ENCODE data around the gene ATXN7L1. TPM values are rescaled to one million over a fixed set of nuclear protein-coding genes. Genes with fewer than 3 reads are reported as not detected.
A peak's percentile ranks its signal among the peaks of the same experiment; 100 is the strongest.

Gene ATXN7L1
- total RNA-seq, 6 experiments from 2014 or later: 7.1 to 15.7 (median 11.0) TPM

GRCh38 chr7:105776068-105776790 is 100.2 kb downstream of the ATXN7L1 start:
- TF ChIP-seq CTCF (IDR thresholded peaks at IDR 0.05) (no peak), POLR2A (IDR thresholded peaks at IDR 0.05) (no peak)
- Histone ChIP-seq H3K27ac (no peak overlapping the region), H3K36me3 (no peaks in the 10 kb centered on the region), H3K4me1 (peaks cover 0 to 14% (median 0%) of the 10 kb centered on the region in 4 donors), H3K27me3 (no peaks in the 10 kb centered on the region), H3K9me3 (no peaks in the 10 kb centered on the region), H3K4me3 (no peak overlapping the region)
- WGBS (ENCODE audit: insufficient coverage, low coverage, low lambda C conversion rate, missing lambda C conversion rate): 83% methylated on average over 2 of the region's 6 CpGs
- no peak for DNase-seq
- ATAC-seq: peak in 2 of 4 donors; percentile 43 to 64
- intact Hi-C loops (cut with DNase I): no loop called here

- Histone ChIP-seq H3K4me3 (no peak overlapping the region), H3K36me3 (no peaks in the 10 kb centered on the region), H3K4me1 (peaks cover 0 to 14% (median 0%) of the 10 kb centered on the region in 4 donors), H3K9me3 (no peaks in the 10 kb centered on the region), H3K27me3 (no peaks in the 10 kb centered on the region), H3K27ac (no peak overlapping the region)
- WGBS (ENCODE audit: insufficient coverage, low coverage, low lambda C conversion rate, missing lambda C conversion rate): 77% methylated on average over 4 of the region's 6 CpGs
- intact Hi-C loops (cut with DNase I): no loop called here
- no peak for TF ChIP-seq POLR2A (IDR thresholded peaks at IDR 0.05)
- no peak for TF ChIP-seq CTCF (IDR thresholded peaks at IDR 0.05)
- DNase-seq: no peak
- ATAC-seq: no peak
These were observed 100.8 kb downstream of the ATXN7L1 start for GRCh38 chr7:105775580-105775979.

GRCh38 chr7:105773030-105773460 is 103.4 kb downstream of the ATXN7L1 start:
- peaks cover 0 to 14% (median 0%) of the 10 kb centered on the region in 4 donors for H3K4me1 ChIP-seq
- H3K36me3 ChIP-seq: no peaks in the 10 kb centered on the region
- intact Hi-C loops (cut with DNase I): no loop called here
- H3K27ac ChIP-seq: no peak overlapping the region
- H3K4me3 ChIP-seq: no peak overlapping the region
- no peak for TF ChIP-seq POLR2A (IDR thresholded peaks at IDR 0.05)
- no peak for TF ChIP-seq CTCF (IDR thresholded peaks at IDR 0.05)
- 77% methylated on average over 3 of the region's 3 CpGs for WGBS (ENCODE audit: insufficient coverage, low coverage, low lambda C conversion rate, missing lambda C conversion rate)
- DNase-seq (no peak), ATAC-seq (no peak)
- H3K9me3 ChIP-seq: no peaks in the 10 kb centered on the region
- H3K27me3 ChIP-seq: no peaks in the 10 kb centered on the region

GRCh38 chr7:105769901-105770628 is 106.3 kb downstream of the ATXN7L1 start:
- H3K9me3 ChIP-seq: no peaks in the 10 kb centered on the region
- ATAC-seq (peak in 2 of 4 donors; percentile 26 to 59), DNase-seq (no peak)
- no peak overlapping the region for H3K4me3 ChIP-seq
- no peak overlapping the region for H3K27ac ChIP-seq
- WGBS (ENCODE audit: insufficient coverage, low coverage, low lambda C conversion rate, missing lambda C conversion rate): 84% methylated on average over 9 of the region's 9 CpGs
- no peak for TF ChIP-seq CTCF (IDR thresholded peaks at IDR 0.05)
- no peak for TF ChIP-seq POLR2A (IDR thresholded peaks at IDR 0.05)
- H3K27me3 ChIP-seq: no peaks in the 10 kb centered on the region
- no peaks in the 10 kb centered on the region for H3K36me3 ChIP-seq
- intact Hi-C loops (cut with DNase I): loop anchor here (10.0 kb wide), 2 partner anchors 245 to 275 kb away; no protein-coding TSS in a partner anchor
- no peaks in the 10 kb centered on the region for H3K4me1 ChIP-seq
